ENCODE measurements around the gene CFAP161. TPM values are rescaled to one million over a fixed set of nuclear protein-coding genes. Genes with fewer than 3 reads are reported as not detected.

The CFAP161 gene
- polyA plus RNA-seq, 3 donors: not detected

- 80% methylated on average over 9 of the region's 12 CpGs for WGBS (ENCODE audit: insufficient coverage)
These were observed 38.2 kb upstream of the CFAP161 start for GRCh38 chr15:81095690-81096365.

GRCh38 chr15:81096398-81096797, 37.7 kb upstream of the CFAP161 start:
- DNase-seq: no peak
- Histone ChIP-seq H3K36me3 (replicated peaks in 1 of 2; ENCODE audit: control insufficient read depth in 1 of 2, insufficient read depth in 2 of 2, low read length in 2 of 2) (no peaks in the 10 kb centered on the region), H3K27me3 (ENCODE audit: control insufficient read depth in 2 of 2, insufficient read depth in 2 of 2, low read length in 2 of 2) (peaks cover 5 to 8% of the 10 kb centered on the region in 2 donors), H3K27ac (ENCODE audit: low read depth in 1 of 2, low read length in 2 of 2) (no peak overlapping the region), H2AFZ (ENCODE audit: insufficient read depth, low read depth, low read length, poor library complexity, severe bottlenecking) (no peak overlapping the region), H3K9me3 (replicated peaks in 1 of 2; ENCODE audit: control insufficient read depth in 1 of 2, insufficient read depth in 1 of 2, low read length in 2 of 2) (no peaks in the 10 kb centered on the region), H3K4me1 (ENCODE audit: control insufficient read depth in 1 of 2, insufficient read depth in 2 of 2, low read length in 2 of 2) (peaks cover 20 to 23% of the 10 kb centered on the region in 2 donors), H3K4me3 (replicated peaks in 1 of 3; ENCODE audit: low read depth in 2 of 3, low read length in 3 of 3) (no peak overlapping the region), H3K4me2 (replicated peaks; ENCODE audit: extremely low read depth, low read length, poor library complexity, severe bottlenecking) (no peak overlapping the region), H3K79me2 (ENCODE audit: insufficient read depth, low read length) (no peaks in the 10 kb centered on the region), H4K20me1 (ENCODE audit: insufficient read depth, low read length) (no peaks in the 10 kb centered on the region), H3K9ac (ENCODE audit: insufficient read depth, low read length, poor library complexity, severe bottlenecking) (no peak overlapping the region)
- Mint-ChIP-seq H3K9me3 (no peaks in the 10 kb centered on the region), H3K36me3 (no peaks in the 10 kb centered on the region), H3K27me3 (ENCODE audit: low read depth in 3 of 3) (peaks cover 6 to 15% (median 14%) of the 10 kb centered on the region in 3 donors), H3K4me3 (peak overlapping the region in 1 of 2 donors; percentile 0), H3K27ac (no peak overlapping the region), H3K4me1 (peaks cover 28% of the 10 kb centered on the region)
- 100% methylated on average over 2 of the region's 6 CpGs for WGBS (ENCODE audit: insufficient coverage)
- no peak for TF ChIP-seq CTCF (IDR thresholded peaks at IDR 0.05)
- intact Hi-C loops (cut with micrococcal nuclease): no loop called here

More at GRCh38 chr15:81095690-81096365, 38.2 kb upstream of the CFAP161 start:
- peaks cover 20 to 23% of the 10 kb centered on the region in 2 donors for H3K4me1 ChIP-seq (ENCODE audit: control insufficient read depth in 1 of 2, insufficient read depth in 2 of 2, low read length in 2 of 2)
- H3K4me2 ChIP-seq (replicated peaks; ENCODE audit: extremely low read depth, low read length, poor library complexity, severe bottlenecking): no peak overlapping the region
- Mint-ChIP-seq H3K36me3 (no peaks in the 10 kb centered on the region), H3K9me3 (peaks cover 0 to under 1% (median 0%) of the 10 kb centered on the region in 7 donors), H3K27me3 (ENCODE audit: low read depth in 3 of 3) (peaks cover 6 to 15% (median 14%) of the 10 kb centered on the region in 3 donors), H3K4me3 (peak overlapping the region in 1 of 2 donors; percentile 7), H3K27ac (peak overlapping the region in 1 of 7 donors; percentile 71), H3K4me1 (peaks cover 28% of the 10 kb centered on the region)
- no peaks in the 10 kb centered on the region for H3K79me2 ChIP-seq (ENCODE audit: insufficient read depth, low read length)
- no peak overlapping the region for H3K9ac ChIP-seq (ENCODE audit: insufficient read depth, low read length, poor library complexity, severe bottlenecking)
- TF ChIP-seq CTCF (IDR thresholded peaks at IDR 0.05): no peak
- H3K36me3 ChIP-seq (replicated peaks in 1 of 2; ENCODE audit: control insufficient read depth in 1 of 2, insufficient read depth in 2 of 2, low read length in 2 of 2): no peaks in the 10 kb centered on the region
- DNase-seq: no peak
- no peak overlapping the region for H2AFZ ChIP-seq (ENCODE audit: insufficient read depth, low read depth, low read length, poor library complexity, severe bottlenecking)
- H3K4me3 ChIP-seq (replicated peaks in 1 of 3; ENCODE audit: low read depth in 2 of 3, low read length in 3 of 3): no peak overlapping the region
- intact Hi-C loops (cut with micrococcal nuclease): no loop called here
- peaks cover 5 to 8% of the 10 kb centered on the region in 2 donors for H3K27me3 ChIP-seq (ENCODE audit: control insufficient read depth in 2 of 2, insufficient read depth in 2 of 2, low read length in 2 of 2)
- H3K9me3 ChIP-seq (replicated peaks in 1 of 2; ENCODE audit: control insufficient read depth in 1 of 2, insufficient read depth in 1 of 2, low read length in 2 of 2): no peaks in the 10 kb centered on the region
- no peak overlapping the region for H3K27ac ChIP-seq (ENCODE audit: low read depth in 1 of 2, low read length in 2 of 2)
- no peaks in the 10 kb centered on the region for H4K20me1 ChIP-seq (ENCODE audit: insufficient read depth, low read length)
